Neuronal stem cell (in vitro differentiated cells): ENCODE results near the gene GALNT14.
A peak's percentile ranks its signal among the peaks of the same experiment; 100 is the strongest.

ENCODE experiments used
- DNase-seq: peaks from one replicate; pipeline ENCODE4 v3.0.0-alpha.2; 2013; ENCODE audit warnings: low spot score
- H2AFZ ChIP-seq: one replicate; pipeline ENCODE4 v1.6.1; 2013; ENCODE audit warnings: mild to moderate bottlenecking, low read length, inconsistent platforms
- H2AK5ac ChIP-seq: 2 replicates; pipeline ENCODE4 v1.6.1; 2013; ENCODE audit warnings: low read depth, mild to moderate bottlenecking, inconsistent platforms, low read length, moderate library complexity, mixed read lengths
- H2BK120ac ChIP-seq: 2 replicates; pipeline ENCODE4 v1.6.1; 2013; ENCODE audit warnings: low read depth, mild to moderate bottlenecking, inconsistent platforms, low read length, moderate library complexity, mixed read lengths
- H2BK12ac ChIP-seq: one replicate; pipeline ENCODE4 v1.6.1; 2013; ENCODE audit warnings: low read length, inconsistent platforms
- H2BK15ac ChIP-seq: 2 replicates; pipeline ENCODE4 v1.6.1; 2013; ENCODE audit warnings: mild to moderate bottlenecking, low read length, inconsistent platforms, mixed read lengths
- H2BK5ac ChIP-seq: one replicate; pipeline ENCODE4 v1.6.1; 2013; ENCODE audit warnings: inconsistent platforms, mild to moderate bottlenecking, low read length, moderate library complexity
- H3K14ac ChIP-seq: one replicate; pipeline ENCODE4 v1.6.1; 2013; ENCODE audit warnings: low read length, inconsistent platforms
- H3K18ac ChIP-seq: 2 replicates; pipeline ENCODE4 v1.6.1; 2013; ENCODE audit warnings: low read length, inconsistent platforms
- H3K23ac ChIP-seq: 2 replicates; pipeline ENCODE4 v1.6.1; 2013; ENCODE audit warnings: low read depth, mild to moderate bottlenecking, mixed read lengths, low read length, inconsistent platforms; ENCODE audit not compliant: poor library complexity
- H3K27ac ChIP-seq: replicated peaks from 3 replicates; pipeline ENCODE4 v1.5.1; 2013; ENCODE audit warnings: low read length, inconsistent platforms
- H3K27me3 ChIP-seq, 3 experiments: 2 replicates each; pipeline ENCODE4 v1.6.1; 2013; ENCODE audit warnings: low read length in 3 of 3, mild to moderate bottlenecking in 2 of 3, inconsistent platforms in 1 of 3, low read depth in 1 of 3, mixed read lengths in 1 of 3, moderate library complexity in 1 of 3; ENCODE audit not compliant: control insufficient read depth in 3 of 3, insufficient read depth in 3 of 3
- H3K36me3 ChIP-seq, 2 donors: replicated peaks in 1 of 2; 2 replicates each; pipeline ENCODE4 v1.6.1; 2013; ENCODE audit warnings: low read length in 2 of 2; ENCODE audit not compliant: control insufficient read depth in 2 of 2, insufficient read depth in 2 of 2
- H3K4ac ChIP-seq: 2 replicates; pipeline ENCODE4 v1.6.1; 2013; ENCODE audit warnings: inconsistent platforms, mild to moderate bottlenecking, low read length, moderate library complexity
- H3K4me1 ChIP-seq, 2 donors: 1 replicate in 1 of 2; 2 replicates in 1 of 2; pipeline ENCODE4 v1.6.1; 2013; ENCODE audit warnings: low read length in 2 of 2, low read depth in 1 of 2; ENCODE audit not compliant: control insufficient read depth in 2 of 2, insufficient read depth in 1 of 2
- H3K4me2 ChIP-seq: one replicate; pipeline ENCODE4 v1.6.1; 2013; ENCODE audit warnings: mild to moderate bottlenecking, low read length, inconsistent platforms; ENCODE audit not compliant: insufficient read depth, poor library complexity, severe bottlenecking
- H3K4me3 ChIP-seq, 2 donors: 2 replicates each; pipeline ENCODE4 v1.5.1; 2013; ENCODE audit warnings: low read length in 2 of 2, mild to moderate bottlenecking in 2 of 2, inconsistent platforms in 1 of 2, moderate library complexity in 1 of 2
- H3K79me1 ChIP-seq: one replicate; pipeline ENCODE4 v1.6.1; 2013; ENCODE audit warnings: low read depth, mild to moderate bottlenecking, inconsistent platforms, low read length, moderate library complexity
- H3K9ac ChIP-seq: one replicate; pipeline ENCODE4 v1.6.1; 2013; ENCODE audit warnings: mild to moderate bottlenecking, low read depth, low read length, inconsistent platforms; ENCODE audit not compliant: poor library complexity
- H3K9me3 ChIP-seq, 2 donors: replicated peaks in 1 of 2; 2 replicates each; pipeline versions ENCODE3 to v1.6.1; 2013; ENCODE audit warnings: low read length in 2 of 2, mild to moderate bottlenecking in 2 of 2, inconsistent platforms in 1 of 2, low read depth in 1 of 2, mixed read lengths in 1 of 2, moderate library complexity in 1 of 2; ENCODE audit not compliant: control insufficient read depth in 2 of 2, insufficient read depth in 1 of 2
- H4K8ac ChIP-seq: one replicate; pipeline ENCODE4 v1.6.1; 2013; ENCODE audit warnings: low read depth, mild to moderate bottlenecking, inconsistent platforms, low read length, moderate library complexity
- H4K91ac ChIP-seq: one replicate; pipeline ENCODE4 v1.6.1; 2013; ENCODE audit warnings: low read length, low read depth, mild to moderate bottlenecking, inconsistent platforms; ENCODE audit not compliant: poor library complexity
- WGBS, 2 donors: extraction: QIAGEN DNeasy Blood & Tissue Kit; methylation state at CpG; one replicate each; pipeline ENCODE4 v1.1.7; 2013; ENCODE audit warnings: missing lambda C conversion rate in 2 of 2, mixed read lengths in 1 of 2; ENCODE audit not compliant: insufficient read length in 2 of 2, insufficient replicate concordance in 1 of 2; ENCODE audit errors: extremely low coverage in 2 of 2; 5-methylcytosine and 5-hydroxymethylcytosine counted together

Gene GALNT14

DNA sequence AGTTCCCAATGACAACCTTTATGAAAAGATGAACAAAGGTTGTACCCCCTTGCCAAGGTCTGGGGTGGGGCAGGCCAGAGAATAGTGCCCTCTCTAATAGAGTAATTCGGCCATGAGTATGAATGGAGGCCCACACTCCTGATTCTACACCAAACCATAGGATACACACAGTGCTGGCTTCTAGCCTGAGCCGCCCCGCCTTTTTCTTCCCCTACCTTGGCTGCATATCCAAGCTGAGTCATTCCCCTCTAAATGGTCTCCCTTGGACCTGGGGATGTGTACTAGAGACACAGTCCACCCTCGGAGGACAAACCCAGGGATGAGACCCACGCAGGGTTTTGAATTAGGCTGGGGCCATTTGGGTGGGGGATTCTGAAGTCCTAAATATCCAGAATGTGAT, 223.8 kb downstream of the GALNT14 start:
- no peak overlapping the region for H4K91ac ChIP-seq
- H2BK12ac ChIP-seq, result no peak overlapping the region
- no peak overlapping the region for H2BK5ac ChIP-seq
- no peak overlapping the region for H3K9ac ChIP-seq
- DNase-seq, result no peak
- H2BK120ac ChIP-seq, result no peak overlapping the region
- H4K8ac ChIP-seq, result no peak overlapping the region
- H3K4me2 ChIP-seq, result no peak overlapping the region
- no peak overlapping the region for H2AK5ac ChIP-seq
- no peak overlapping the region for H3K27ac ChIP-seq
- no peak overlapping the region for H2BK15ac ChIP-seq
- H3K4ac ChIP-seq, result no peak overlapping the region
- H3K4me3 ChIP-seq, result no peak overlapping the region
- WGBS, 2 donors, result no CpG with 5 or more reads among the region's 5 CpGs
- no peak overlapping the region for H3K14ac ChIP-seq
- no peaks in the 10 kb centered on the region for H3K27me3 ChIP-seq
- H3K18ac ChIP-seq, result no peak overlapping the region
- peaks cover 0 to 2% of the 10 kb centered on the region in 2 donors for H3K4me1 ChIP-seq
- H3K36me3 ChIP-seq, result no peaks in the 10 kb centered on the region
- H3K9me3 ChIP-seq, result no peaks in the 10 kb centered on the region
- no peaks in the 10 kb centered on the region for H3K79me1 ChIP-seq
- H3K23ac ChIP-seq, result no peak overlapping the region
- no peak overlapping the region for H2AFZ ChIP-seq

DNA sequence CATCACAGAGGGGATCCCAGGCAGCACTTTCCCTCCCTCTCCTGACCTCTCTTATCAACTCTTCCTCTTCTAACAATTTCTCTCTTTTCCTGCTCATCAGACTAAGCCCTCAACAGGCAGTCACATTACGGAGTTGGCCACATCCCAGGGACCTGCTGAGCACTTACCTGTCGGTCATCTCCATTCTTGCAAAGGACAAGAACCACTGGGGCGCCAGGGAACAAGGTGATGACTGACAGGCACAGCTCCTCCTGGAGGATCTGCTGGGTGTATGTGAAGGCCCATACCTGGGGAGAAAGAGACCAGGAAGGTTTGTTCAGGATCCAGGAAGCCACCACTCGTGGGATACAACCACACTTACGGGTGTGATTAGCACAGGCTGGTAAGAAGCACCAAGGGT, 226.2 kb downstream of the GALNT14 start:
- Histone ChIP-seq H2AFZ (no peak overlapping the region), H4K91ac (no peak overlapping the region), H3K79me1 (no peaks in the 10 kb centered on the region), H2BK120ac (no peak overlapping the region), H3K14ac (peak overlapping the region; percentile 17), H2BK5ac (no peak overlapping the region), H3K27ac (no peak overlapping the region), H3K23ac (no peak overlapping the region), H3K4me1 (peaks cover 0 to 2% of the 10 kb centered on the region in 2 donors), H4K8ac (no peak overlapping the region), H2BK12ac (no peak overlapping the region), H3K4me2 (no peak overlapping the region), H2AK5ac (no peak overlapping the region), H3K27me3 (no peaks in the 10 kb centered on the region), H3K9ac (no peak overlapping the region), H3K18ac (no peak overlapping the region), H3K9me3 (no peaks in the 10 kb centered on the region), H3K4me3 (peak overlapping the region in 1 of 2 donors; percentile 18), H2BK15ac (no peak overlapping the region), H3K4ac (no peak overlapping the region), H3K36me3 (no peaks in the 10 kb centered on the region)
- no CpG with 5 or more reads among the region's 5 CpGs for whole genome bisulfite sequencing, 2 donors
- DNase-seq, result no peak

DNA sequence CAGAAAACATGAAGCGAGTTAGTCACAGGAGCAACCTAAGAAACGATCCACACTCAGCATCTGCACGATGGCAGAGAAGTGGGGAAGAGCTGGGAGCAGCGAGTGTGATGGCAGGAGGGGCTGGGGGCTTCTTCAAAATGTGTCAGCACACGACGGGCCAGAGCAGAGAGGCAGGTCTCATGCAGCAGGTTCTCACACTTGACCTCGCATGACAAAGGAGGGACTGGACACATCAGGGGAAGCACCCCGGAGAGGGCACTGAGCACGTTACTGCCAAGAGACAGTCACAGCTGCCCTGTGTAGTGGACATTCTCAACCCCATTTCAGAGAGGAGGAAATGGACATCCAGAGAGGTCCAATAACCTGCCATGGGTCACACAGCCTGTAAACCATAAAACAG, 226.9 kb downstream of the GALNT14 start:
- no peaks in the 10 kb centered on the region for H3K36me3 ChIP-seq
- no peak overlapping the region for H2BK5ac ChIP-seq
- H3K23ac ChIP-seq, result no peak overlapping the region
- no peaks in the 10 kb centered on the region for H3K27me3 ChIP-seq
- H2AK5ac ChIP-seq, result no peak overlapping the region
- H3K18ac ChIP-seq, result no peak overlapping the region
- no peak overlapping the region for H3K27ac ChIP-seq
- H3K4me1 ChIP-seq, result peaks cover 0 to 2% of the 10 kb centered on the region in 2 donors
- H2BK120ac ChIP-seq, result no peak overlapping the region
- no peak overlapping the region for H3K4me2 ChIP-seq
- H3K9ac ChIP-seq, result no peak overlapping the region
- no peak overlapping the region for H2BK12ac ChIP-seq
- no peaks in the 10 kb centered on the region for H3K9me3 ChIP-seq
- H4K91ac ChIP-seq, result no peak overlapping the region
- H3K4ac ChIP-seq, result no peak overlapping the region
- no peak overlapping the region for H3K14ac ChIP-seq
- no peak overlapping the region for H2BK15ac ChIP-seq
- no peak for DNase-seq
- H4K8ac ChIP-seq, result no peak overlapping the region
- no peak overlapping the region for H2AFZ ChIP-seq
- H3K4me3 ChIP-seq, result no peak overlapping the region
- no CpG with 5 or more reads among the region's 9 CpGs for WGBS, 2 donors
- no peaks in the 10 kb centered on the region for H3K79me1 ChIP-seq

DNA sequence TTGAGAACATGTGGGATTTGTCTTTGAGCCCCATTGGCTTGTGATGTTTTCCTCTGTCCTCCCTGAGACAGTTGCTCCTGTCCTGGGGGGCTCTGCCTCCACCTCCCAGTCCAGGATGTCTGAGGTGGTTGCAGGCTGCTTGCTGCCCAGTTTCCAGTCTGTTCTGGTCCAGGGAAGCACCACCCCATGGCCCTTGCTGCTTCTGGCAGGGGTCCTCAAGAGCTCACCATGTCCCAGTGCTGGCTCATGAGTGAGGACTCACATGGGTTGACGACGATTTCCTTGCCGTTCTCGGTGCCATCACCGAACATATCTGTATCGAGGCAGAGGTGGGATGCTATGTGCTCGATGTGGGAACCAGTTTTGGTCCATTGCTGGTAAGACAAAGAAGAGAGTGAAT, 227.6 kb downstream of the GALNT14 start:
- Histone ChIP-seq H3K9me3 (no peaks in the 10 kb centered on the region), H3K27me3 (no peaks in the 10 kb centered on the region), H4K91ac (no peak overlapping the region), H2BK5ac (no peak overlapping the region), H3K18ac (no peak overlapping the region), H2AFZ (no peak overlapping the region), H2BK12ac (no peak overlapping the region), H2BK120ac (no peak overlapping the region), H3K36me3 (no peaks in the 10 kb centered on the region), H3K4ac (no peak overlapping the region), H3K4me1 (peaks cover 0 to 2% of the 10 kb centered on the region in 2 donors), H2BK15ac (no peak overlapping the region), H3K4me2 (no peak overlapping the region), H3K27ac (no peak overlapping the region), H3K4me3 (no peak overlapping the region), H3K79me1 (no peaks in the 10 kb centered on the region), H3K9ac (no peak overlapping the region), H4K8ac (no peak overlapping the region), H3K23ac (no peak overlapping the region), H3K14ac (no peak overlapping the region), H2AK5ac (no peak overlapping the region)
- DNase-seq, result no peak
- no CpG with 5 or more reads among the region's 7 CpGs for WGBS, 2 donors
